ENCODE measurements around the gene MATN1.

The MATN1 gene

DNA sequence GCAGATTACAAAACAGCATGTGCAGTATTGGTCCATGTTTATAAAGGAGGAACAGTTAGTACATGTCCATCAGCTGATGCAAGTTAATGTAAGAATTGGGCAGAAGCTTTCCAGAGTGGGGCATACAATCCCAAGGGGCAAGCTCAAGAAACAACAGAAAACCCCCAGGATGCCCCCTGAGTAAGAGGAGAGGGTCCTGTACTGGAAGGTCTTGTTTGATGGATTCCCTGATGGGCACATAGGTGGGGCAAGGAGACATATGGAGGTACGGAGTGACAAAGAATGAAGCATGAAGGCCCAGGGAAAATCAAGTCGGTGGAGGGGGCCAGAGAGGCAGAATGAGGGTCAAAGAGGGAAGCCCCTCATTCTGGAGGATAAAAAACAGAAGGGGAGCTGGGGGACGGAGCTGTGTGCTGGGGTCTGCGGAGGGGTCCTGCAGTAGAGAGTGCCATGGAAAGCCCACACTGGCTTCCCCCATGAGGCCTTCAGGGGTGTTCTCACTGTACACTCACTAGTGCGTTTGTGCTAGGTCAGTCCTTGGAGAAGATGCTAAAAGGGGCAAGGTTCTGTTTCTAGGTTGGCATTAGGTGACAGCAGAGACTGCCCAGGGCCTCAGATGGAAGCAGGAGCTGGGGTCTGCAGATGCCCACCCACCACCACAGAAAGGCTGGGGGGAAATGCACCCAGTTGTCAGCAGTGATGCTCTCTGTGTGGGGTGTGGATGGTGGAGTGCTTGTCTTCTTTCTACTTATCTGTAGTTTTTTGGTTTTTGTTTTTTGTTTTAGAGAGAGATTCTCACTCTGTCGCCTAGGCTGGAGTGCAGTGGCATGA, 12.5 kb upstream of the MATN1 start:
- Histone ChIP-seq H3K79me2 (ENCODE audit: insufficient read depth, low read length) (no peaks in the 10 kb centered on the region), H3K9me3 (ENCODE audit: low read length) (no peaks in the 10 kb centered on the region), H3K9ac (ENCODE audit: low read length) (no peak overlapping the region), H3K4me2 (ENCODE audit: low read length) (no peak overlapping the region), H4K20me1 (ENCODE audit: insufficient read depth, low read length) (no peaks in the 10 kb centered on the region), H3K9me2 (ENCODE audit: low read depth, low read length) (no peaks in the 10 kb centered on the region), H3K27me3 (ENCODE audit: insufficient read depth, low read length) (no peaks in the 10 kb centered on the region; the same call in 1 of the 2 replicates), H3F3A (ENCODE audit: insufficient read depth, low read length) (peaks cover 9% of the 10 kb centered on the region; the same call in 1 of the 2 replicates), H3K27ac (ENCODE audit: low read depth, low read length, poor library complexity, severe bottlenecking) (no peak overlapping the region), H3K4me1 (ENCODE audit: insufficient read depth, low read length, severe bottlenecking) (no peaks in the 10 kb centered on the region), H3K36me3 (ENCODE audit: insufficient read depth, low read length) (peaks cover 43% of the 10 kb centered on the region), H3K4me3 (ENCODE audit: low read depth, low read length, poor library complexity, severe bottlenecking) (no peak overlapping the region), H2AFZ (ENCODE audit: low read length) (no peak overlapping the region)
- no peak for TF ChIP-seq EZH2 (IDR thresholded peaks at IDR 0.05; ENCODE audit: borderline replicate concordance, low read length)
- TF ChIP-seq, protein P1, sequence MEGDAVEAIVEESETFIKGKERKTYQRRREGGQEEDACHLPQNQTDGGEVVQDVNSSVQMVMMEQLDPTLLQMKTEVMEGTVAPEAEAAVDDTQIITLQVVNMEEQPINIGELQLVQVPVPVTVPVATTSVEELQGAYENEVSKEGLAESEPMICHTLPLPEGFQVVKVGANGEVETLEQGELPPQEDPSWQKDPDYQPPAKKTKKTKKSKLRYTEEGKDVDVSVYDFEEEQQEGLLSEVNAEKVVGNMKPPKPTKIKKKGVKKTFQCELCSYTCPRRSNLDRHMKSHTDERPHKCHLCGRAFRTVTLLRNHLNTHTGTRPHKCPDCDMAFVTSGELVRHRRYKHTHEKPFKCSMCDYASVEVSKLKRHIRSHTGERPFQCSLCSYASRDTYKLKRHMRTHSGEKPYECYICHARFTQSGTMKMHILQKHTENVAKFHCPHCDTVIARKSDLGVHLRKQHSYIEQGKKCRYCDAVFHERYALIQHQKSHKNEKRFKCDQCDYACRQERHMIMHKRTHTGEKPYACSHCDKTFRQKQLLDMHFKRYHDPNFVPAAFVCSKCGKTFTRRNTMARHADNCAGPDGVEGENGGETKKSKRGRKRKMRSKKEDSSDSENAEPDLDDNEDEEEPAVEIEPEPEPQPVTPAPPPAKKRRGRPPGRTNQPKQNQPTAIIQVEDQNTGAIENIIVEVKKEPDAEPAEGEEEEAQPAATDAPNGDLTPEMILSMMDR (IDR thresholded peaks at IDR 0.05; ENCODE audit: low read length): no peak

DNA sequence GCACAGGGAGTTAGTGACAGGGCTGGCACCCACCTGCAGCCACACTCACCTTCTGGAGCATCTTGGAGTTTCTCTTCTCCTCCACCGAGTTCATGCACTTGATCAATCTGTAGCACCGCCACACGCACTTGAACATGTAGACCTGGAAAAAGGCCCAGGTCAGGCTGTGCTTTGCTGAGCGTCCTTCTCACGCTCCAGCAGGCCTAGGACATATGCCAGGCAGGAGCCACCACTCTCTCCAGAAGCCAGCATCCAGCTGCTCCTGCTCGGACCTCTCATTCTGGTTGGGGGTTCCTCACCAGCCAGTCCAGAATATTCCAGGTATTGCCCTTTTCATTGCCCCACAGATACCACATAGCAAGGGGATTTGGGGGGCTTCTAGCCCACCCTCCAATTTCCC, 11.7 kb upstream of the MATN1 start:
- Histone ChIP-seq H3K27me3 (ENCODE audit: insufficient read depth, low read length) (no peaks in the 10 kb centered on the region; the same call in 1 of the 2 replicates), H3K9me2 (ENCODE audit: low read depth, low read length) (no peaks in the 10 kb centered on the region), H3K9me3 (ENCODE audit: low read length) (no peaks in the 10 kb centered on the region), H3K4me2 (ENCODE audit: low read length) (no peak overlapping the region), H3K79me2 (ENCODE audit: insufficient read depth, low read length) (no peaks in the 10 kb centered on the region), H2AFZ (ENCODE audit: low read length) (no peak overlapping the region), H3K4me1 (ENCODE audit: insufficient read depth, low read length, severe bottlenecking) (peaks cover 8% of the 10 kb centered on the region), H3K9ac (ENCODE audit: low read length) (no peak overlapping the region), H3K27ac (ENCODE audit: low read depth, low read length, poor library complexity, severe bottlenecking) (no peak overlapping the region), H3F3A (ENCODE audit: insufficient read depth, low read length) (peaks cover 9% of the 10 kb centered on the region; the same call in 1 of the 2 replicates), H4K20me1 (ENCODE audit: insufficient read depth, low read length) (no peaks in the 10 kb centered on the region), H3K36me3 (ENCODE audit: insufficient read depth, low read length) (peaks cover 43% of the 10 kb centered on the region), H3K4me3 (ENCODE audit: low read depth, low read length, poor library complexity, severe bottlenecking) (no peak overlapping the region)
- TF ChIP-seq EZH2 (IDR thresholded peaks at IDR 0.05; ENCODE audit: borderline replicate concordance, low read length): no peak
- TF ChIP-seq, protein P1 (IDR thresholded peaks at IDR 0.05; ENCODE audit: low read length): no peak

DNA sequence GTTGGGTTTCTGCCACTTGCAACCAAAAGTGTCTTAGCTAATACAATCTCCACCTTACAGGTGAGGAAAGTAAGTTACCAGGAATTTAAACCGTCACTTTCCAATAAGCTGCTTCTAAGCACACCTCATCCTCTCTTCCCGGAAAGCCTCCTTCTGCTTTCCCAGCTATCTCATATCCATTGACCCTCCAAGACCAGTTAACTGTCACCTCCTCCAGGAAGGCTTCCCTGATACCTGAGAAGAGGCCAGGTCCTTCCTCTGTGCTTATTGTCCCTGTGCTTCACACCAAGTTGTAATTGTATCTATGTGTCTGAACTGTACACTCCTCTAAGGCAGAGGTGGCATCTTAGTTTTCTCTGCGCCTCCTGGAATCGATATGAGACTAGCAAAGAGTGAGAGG, 11.2 kb upstream of the MATN1 start:
- no peaks in the 10 kb centered on the region for H3K9me2 ChIP-seq (ENCODE audit: low read depth, low read length)
- no peaks in the 10 kb centered on the region for H3K9me3 ChIP-seq (ENCODE audit: low read length)
- no peak overlapping the region for H3K4me3 ChIP-seq (ENCODE audit: low read depth, low read length, poor library complexity, severe bottlenecking)
- H3K36me3 ChIP-seq (ENCODE audit: insufficient read depth, low read length): peaks cover 41% of the 10 kb centered on the region
- TF ChIP-seq, protein P1 (IDR thresholded peaks at IDR 0.05; ENCODE audit: low read length): no peak
- TF ChIP-seq EZH2 (IDR thresholded peaks at IDR 0.05; ENCODE audit: borderline replicate concordance, low read length): no peak
- H2AFZ ChIP-seq (ENCODE audit: low read length): no peak overlapping the region
- no peak overlapping the region for H3K27ac ChIP-seq (ENCODE audit: low read depth, low read length, poor library complexity, severe bottlenecking)
- H3K79me2 ChIP-seq (ENCODE audit: insufficient read depth, low read length): no peaks in the 10 kb centered on the region
- H3K4me2 ChIP-seq (ENCODE audit: low read length): no peak overlapping the region
- no peak overlapping the region for H3K9ac ChIP-seq (ENCODE audit: low read length)
- H3K4me1 ChIP-seq (ENCODE audit: insufficient read depth, low read length, severe bottlenecking): peaks cover 11% of the 10 kb centered on the region
- H3F3A ChIP-seq (ENCODE audit: insufficient read depth, low read length): peaks cover 9% of the 10 kb centered on the region; the same call in 1 of the 2 replicates
- H3K27me3 ChIP-seq (ENCODE audit: insufficient read depth, low read length): no peaks in the 10 kb centered on the region; the same call in 1 of the 2 replicates
- H4K20me1 ChIP-seq (ENCODE audit: insufficient read depth, low read length): no peaks in the 10 kb centered on the region
